Measurements from ENCODE around the gene GLB1L.
"Not testable (repeated sequence)": the region's sequence is repeated elsewhere in the genome, so short reads cannot be mapped to it uniquely, and the experiment has no call there.

GLB1L gene

DNA sequence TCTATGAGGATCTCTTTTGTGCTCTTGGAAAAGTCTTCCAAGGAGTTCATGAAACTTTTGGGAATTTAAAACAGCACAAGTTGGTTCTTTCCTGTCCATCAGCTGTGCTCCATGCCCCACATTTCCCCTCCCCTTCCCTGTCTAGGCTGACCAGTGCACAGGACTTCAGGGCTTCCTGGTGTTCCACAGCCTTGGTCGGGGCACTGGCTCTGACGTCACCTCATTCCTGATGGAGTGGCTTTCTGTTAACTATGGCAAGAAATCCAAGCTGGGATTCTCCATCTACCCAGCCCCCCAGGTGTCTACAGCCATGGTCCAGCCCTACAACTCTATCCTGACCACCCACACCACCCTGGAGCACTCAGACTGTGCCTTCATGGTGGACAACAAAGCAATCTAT is 25.8 kb upstream of the GLB1L start:
- no peak for ATAC-seq
- no peaks in the 10 kb centered on the region for H3K36me3 Mint-ChIP-seq
- peaks cover 31% of the 10 kb centered on the region for H3K4me1 Mint-ChIP-seq
- no peak overlapping the region for H3K27ac Mint-ChIP-seq
- H3K27me3 Mint-ChIP-seq: no peaks in the 10 kb centered on the region
- H3K9me3 Mint-ChIP-seq: no peaks in the 10 kb centered on the region
- H3K4me3 Mint-ChIP-seq: no peak overlapping the region

DNA sequence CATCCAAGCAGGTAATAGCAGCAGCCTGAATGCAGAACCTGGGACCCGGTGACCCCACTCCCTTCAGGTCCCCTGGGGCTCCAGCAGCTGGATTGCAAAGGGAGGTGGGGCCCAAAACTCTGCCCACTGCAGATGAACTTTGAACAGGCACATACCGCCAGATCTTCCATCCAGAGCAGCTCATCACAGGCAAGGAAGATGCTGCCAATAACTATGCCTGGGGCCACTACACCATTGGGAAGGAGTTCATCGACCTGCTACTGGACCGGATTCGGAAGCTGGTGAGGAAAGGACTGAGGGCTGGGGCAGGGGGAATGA is 24.8 kb upstream of the GLB1L start:
- Mint-ChIP-seq H3K4me1 (peaks cover 31% of the 10 kb centered on the region), H3K27me3 (no peaks in the 10 kb centered on the region), H3K4me3 (no peak overlapping the region), H3K9me3 (no peaks in the 10 kb centered on the region), H3K27ac (no peak overlapping the region), H3K36me3 (no peaks in the 10 kb centered on the region)
- no peak for ATAC-seq

- Mint-ChIP-seq H3K27ac (no peak overlapping the region), H3K27me3 (no peaks in the 10 kb centered on the region), H3K4me3 (no peak overlapping the region), H3K4me1 (peaks cover 26% of the 10 kb centered on the region), H3K36me3 (no peaks in the 10 kb centered on the region), H3K9me3 (no peaks in the 10 kb centered on the region)
- ATAC-seq: no peak
Measured at GRCh38 chr2:219269362-219270054, 24.3 kb upstream of the GLB1L start.

DNA sequence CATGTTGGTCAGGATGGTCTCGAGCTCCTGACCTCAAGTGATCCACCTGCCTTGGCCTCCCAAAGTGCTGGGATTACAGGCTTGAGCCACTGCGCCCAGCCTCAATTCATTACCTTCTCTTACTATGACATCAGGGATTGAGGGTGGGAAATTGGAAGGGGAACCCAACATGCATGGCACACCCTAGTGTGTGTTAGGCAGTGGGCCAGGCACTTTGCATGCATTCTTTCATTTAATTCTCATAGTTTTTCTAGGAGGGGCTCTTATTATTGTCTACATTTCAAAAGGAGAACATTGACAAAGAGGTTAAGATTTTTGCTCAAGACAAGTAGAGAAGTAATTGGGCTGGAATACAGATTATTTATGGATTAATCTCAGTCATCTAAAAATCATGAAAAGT is 23.1 kb upstream of the GLB1L start:
- ATAC-seq: no peak
- no peak overlapping the region for H3K4me3 Mint-ChIP-seq
- H3K9me3 Mint-ChIP-seq: no peaks in the 10 kb centered on the region
- peaks cover 16% of the 10 kb centered on the region for H3K4me1 Mint-ChIP-seq
- H3K36me3 Mint-ChIP-seq: no peaks in the 10 kb centered on the region
- no peak overlapping the region for H3K27ac Mint-ChIP-seq
- H3K27me3 Mint-ChIP-seq: no peaks in the 10 kb centered on the region

DNA sequence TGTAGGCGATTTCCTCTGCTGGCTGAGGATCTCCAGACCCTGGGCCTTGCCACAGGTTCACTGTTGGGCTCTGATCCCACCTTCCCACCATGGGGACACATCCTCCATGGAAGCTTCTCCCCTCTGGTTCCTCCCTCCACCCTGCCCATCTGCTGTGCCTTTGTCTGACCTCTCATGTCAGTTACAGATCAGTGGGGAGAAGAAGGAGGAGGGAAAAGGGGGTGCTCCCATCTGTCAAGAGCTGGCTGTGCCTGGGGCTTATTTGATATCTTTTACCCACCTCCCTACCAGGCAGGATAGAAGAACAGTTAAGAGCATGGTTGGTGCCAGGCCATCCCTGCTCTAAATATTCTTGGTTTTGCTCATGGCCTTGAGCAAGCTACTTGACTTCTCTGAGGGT is 21.6 kb upstream of the GLB1L start:
- ATAC-seq: peak; percentile 12
- peaks cover 16% of the 10 kb centered on the region for H3K4me1 Mint-ChIP-seq
- no peaks in the 10 kb centered on the region for H3K36me3 Mint-ChIP-seq
- H3K9me3 Mint-ChIP-seq: no peaks in the 10 kb centered on the region
- no peaks in the 10 kb centered on the region for H3K27me3 Mint-ChIP-seq
- H3K27ac Mint-ChIP-seq: no peak overlapping the region
- no peak overlapping the region for H3K4me3 Mint-ChIP-seq

DNA sequence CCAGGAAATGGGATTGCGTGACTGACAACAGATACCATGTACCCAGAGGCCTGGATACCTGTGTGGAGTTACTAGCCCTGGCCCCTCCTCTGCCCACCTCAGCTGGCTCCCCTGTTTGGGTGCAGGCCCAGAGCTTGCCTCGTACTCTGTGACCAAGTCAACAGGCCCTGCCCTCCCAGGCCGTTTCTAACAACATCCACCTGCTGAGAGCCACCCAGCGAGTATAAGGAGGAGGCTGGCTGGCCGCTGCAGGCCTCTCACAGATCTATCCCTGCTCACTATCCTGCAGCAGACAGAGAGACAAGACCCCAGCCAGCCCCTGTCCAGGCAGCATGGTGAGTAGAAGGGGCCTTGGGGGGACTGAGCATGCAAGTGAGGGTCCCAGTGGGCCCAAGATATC is 21.0 kb upstream of the GLB1L start:
- no peaks in the 10 kb centered on the region for H3K27me3 Mint-ChIP-seq
- H3K27ac Mint-ChIP-seq: no peak overlapping the region
- H3K4me1 Mint-ChIP-seq: peaks cover 9% of the 10 kb centered on the region
- H3K9me3 Mint-ChIP-seq: no peaks in the 10 kb centered on the region
- no peak for ATAC-seq
- no peak overlapping the region for H3K4me3 Mint-ChIP-seq
- no peaks in the 10 kb centered on the region for H3K36me3 Mint-ChIP-seq

DNA sequence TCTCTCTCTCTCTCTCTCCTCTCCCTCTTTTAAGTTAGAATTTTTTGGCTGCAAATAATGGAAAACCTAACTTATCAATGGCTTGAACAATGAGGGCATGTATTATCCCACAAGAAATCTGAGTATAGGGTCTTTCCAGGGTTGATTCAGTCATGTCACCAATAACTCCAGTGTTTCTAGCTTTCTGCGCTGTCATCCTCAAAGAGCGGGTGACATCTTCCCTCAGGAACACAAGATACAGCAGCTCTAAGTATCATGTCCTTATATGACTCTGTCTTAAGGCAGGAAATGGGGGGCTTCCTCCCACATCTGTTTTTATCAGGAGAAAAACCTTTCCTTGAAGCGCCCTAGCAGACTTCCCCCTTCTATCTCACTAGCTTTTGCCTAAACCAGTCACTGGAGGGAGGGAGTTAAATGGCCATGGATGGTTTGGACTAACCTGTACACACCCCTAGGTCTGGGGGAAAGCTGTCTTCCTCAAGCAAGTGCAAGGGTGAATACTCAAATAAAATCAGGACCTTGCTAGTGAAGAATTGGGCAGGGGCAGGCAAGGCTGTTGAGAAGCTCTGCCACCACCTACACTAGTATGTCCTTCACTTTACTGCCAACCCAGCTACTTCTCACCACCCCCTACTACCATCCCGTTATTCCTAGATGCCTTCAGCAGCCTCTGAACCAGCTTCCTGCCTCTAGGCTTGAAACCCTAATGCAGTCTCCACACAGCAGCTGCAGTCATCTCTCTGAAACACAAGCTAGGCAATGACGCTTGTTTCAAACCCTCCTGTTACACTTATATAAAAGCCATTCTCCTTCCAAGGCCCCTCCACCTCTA is 16.0 kb upstream of the GLB1L start:
- no peak overlapping the region for H3K4me3 Mint-ChIP-seq

DNA sequence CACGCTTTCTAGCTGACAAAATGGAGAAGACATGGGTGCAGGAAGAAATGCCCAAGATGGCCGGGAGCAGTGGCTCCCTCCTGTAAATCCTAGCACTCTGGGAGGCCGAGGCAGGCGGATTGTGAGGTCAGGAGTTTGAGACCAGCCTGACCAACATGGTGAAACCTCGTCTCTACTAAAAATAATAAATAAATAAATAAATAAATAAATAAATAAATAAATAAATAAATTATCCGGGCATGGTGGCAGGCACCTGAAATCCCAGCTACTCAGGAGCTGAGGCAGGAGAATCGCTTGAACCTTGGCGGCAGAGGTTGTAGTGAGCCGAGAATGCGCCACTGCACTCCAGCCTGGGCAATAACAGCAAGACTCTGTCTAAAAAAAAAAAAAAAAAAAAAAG is 13.7 kb upstream of the GLB1L start:
- not testable (repeated sequence) for H3K27me3 Mint-ChIP-seq, ATAC-seq, H3K4me1 Mint-ChIP-seq, H3K36me3 Mint-ChIP-seq, H3K4me3 Mint-ChIP-seq, H3K27ac Mint-ChIP-seq, H3K9me3 Mint-ChIP-seq

More for the DNA sequence above, 16.0 kb upstream of the GLB1L start:
- peaks cover 7% of the 10 kb centered on the region for H3K36me3 Mint-ChIP-seq
- no peaks in the 10 kb centered on the region for H3K27me3 Mint-ChIP-seq
- H3K9me3 Mint-ChIP-seq: no peaks in the 10 kb centered on the region
- H3K27ac Mint-ChIP-seq: no peak overlapping the region
- no peaks in the 10 kb centered on the region for H3K4me1 Mint-ChIP-seq
- no peak for ATAC-seq

GRCh38 chr2:219254590-219255201 is 9.5 kb upstream of the GLB1L start:
- Mint-ChIP-seq H3K27me3 (no peaks in the 10 kb centered on the region), H3K27ac (peak overlapping the region; percentile 91), H3K4me1 (peaks cover 35% of the 10 kb centered on the region), H3K4me3 (peak overlapping the region; percentile 77), H3K36me3 (peaks cover 40% of the 10 kb centered on the region), H3K9me3 (no peaks in the 10 kb centered on the region)
- peak; percentile 60 for ATAC-seq

DNA sequence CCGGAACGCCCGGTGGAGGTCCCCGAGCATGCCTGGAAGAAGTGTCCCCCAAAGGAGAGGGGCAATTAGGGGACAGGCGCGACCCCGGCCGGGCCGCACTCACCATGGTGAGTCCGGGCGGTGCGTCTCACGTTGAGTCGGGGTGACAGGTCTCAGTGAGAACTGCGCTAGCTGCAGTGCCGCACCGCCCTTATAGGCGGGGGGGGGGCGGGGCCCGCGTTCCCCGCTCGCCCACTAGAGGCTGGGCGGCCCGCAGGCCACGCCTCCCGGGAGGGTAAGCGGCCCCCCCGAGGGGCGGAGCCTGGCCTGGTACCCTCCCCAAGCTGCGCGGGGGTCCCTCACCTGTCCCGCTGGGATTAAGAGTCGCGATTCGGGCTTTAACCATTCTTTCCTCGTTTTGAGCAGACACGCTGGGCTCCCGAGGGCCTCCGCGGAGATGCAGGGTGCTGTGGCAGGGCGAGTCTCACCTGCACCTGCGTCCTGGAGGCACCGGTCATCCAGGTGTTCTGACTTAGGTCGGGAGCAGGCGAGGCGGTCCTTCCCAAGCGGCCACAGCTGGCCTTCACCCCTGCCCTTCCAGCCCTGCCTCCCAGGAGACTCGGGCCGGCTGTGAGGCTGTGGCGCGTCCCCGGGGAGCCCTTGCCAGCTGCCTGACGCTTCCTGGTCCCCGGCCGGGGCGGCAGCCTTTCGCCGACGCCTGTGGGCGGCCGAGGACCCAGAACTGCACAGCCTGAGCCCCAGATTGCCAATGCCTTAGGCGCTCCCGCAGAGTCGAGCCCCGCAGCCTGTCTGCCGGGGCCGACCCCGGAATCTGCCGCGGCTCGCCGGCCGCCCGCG is 8.7 kb upstream of the GLB1L start, which contains the start of gene TUBA4A:
Gene TUBA4A (minus strand): TSS at position 166 of the 837 bp plus-strand sequence. CDS start 60 bp downstream, at position 106.
- ATAC-seq: peak; percentile 87
- peak within 1 kb of the TSS; percentile 91 for H3K27ac Mint-ChIP-seq
- H3K4me3 Mint-ChIP-seq: peak within 1 kb of the TSS; percentile 77
- no peaks in the 10 kb centered on the region for H3K27me3 Mint-ChIP-seq
- H3K4me1 Mint-ChIP-seq: peaks cover 42% of the 10 kb centered on the region
- H3K36me3 Mint-ChIP-seq: peaks cover 42% of the 10 kb centered on the region
- no peaks in the 10 kb centered on the region for H3K9me3 Mint-ChIP-seq

DNA sequence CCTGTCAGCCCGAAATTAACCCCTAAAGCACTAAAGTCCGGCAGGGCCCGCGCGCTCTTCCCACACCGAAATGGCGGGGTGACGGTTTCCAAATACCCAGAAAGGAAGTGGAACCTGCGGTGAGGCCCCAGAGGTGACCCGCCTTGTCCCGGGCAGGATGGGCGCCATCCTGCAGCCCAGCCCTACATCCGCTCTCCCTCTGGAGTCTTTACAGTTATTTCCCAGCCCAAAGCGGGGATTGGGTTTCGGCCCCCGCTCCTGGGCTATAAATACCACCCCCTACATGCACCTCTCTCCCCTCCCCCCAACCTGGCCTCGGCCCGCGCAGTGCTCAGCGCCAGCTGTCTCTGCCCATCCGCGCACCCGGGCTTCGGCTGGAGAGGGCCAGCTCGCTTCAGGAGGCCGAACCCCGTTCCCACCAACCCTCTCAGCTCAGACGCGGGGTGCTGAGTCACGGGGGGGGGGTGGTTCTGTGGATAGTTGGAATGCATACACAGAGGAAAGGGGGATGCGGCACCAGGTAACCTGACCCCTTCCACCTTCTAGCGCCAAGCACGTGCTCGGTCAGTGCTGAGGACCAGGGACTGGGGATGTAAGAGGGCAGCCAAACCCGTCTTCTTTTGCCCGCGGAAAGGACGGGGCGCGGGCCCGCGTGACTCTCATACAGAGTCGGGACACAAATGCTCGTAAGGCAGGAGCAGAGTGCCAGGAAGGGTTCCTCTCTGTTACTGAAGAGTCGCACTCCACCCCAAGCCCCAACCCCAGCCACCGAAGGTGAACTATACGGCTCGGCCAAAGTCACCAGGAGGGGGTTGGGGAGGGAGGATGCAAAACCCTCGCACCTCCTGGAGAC is 7.9 kb upstream of the GLB1L start, which contains the start of gene TUBA4B:
Gene TUBA4B (plus strand): TSS at position 344 of the 853 bp plus-strand sequence. CDS start 165 bp downstream, at position 509.
- peak; percentile 40 for ATAC-seq
- peaks cover 51% of the 10 kb centered on the region for H3K4me1 Mint-ChIP-seq
- no peaks in the 10 kb centered on the region for H3K9me3 Mint-ChIP-seq
- H3K27me3 Mint-ChIP-seq: no peaks in the 10 kb centered on the region
- peaks cover 51% of the 10 kb centered on the region for H3K36me3 Mint-ChIP-seq
- peak within 1 kb of the TSS; percentile 91 for H3K27ac Mint-ChIP-seq
- H3K4me3 Mint-ChIP-seq: peak within 1 kb of the TSS; percentile 77

GRCh38 chr2:219252570-219252899 is 7.3 kb upstream of the GLB1L start:
- Mint-ChIP-seq H3K27ac (peak overlapping the region; percentile 91), H3K27me3 (no peaks in the 10 kb centered on the region), H3K9me3 (no peaks in the 10 kb centered on the region), H3K36me3 (peaks cover 54% of the 10 kb centered on the region), H3K4me3 (peak overlapping the region; percentile 77), H3K4me1 (peaks cover 57% of the 10 kb centered on the region)
- ATAC-seq: no peak

DNA sequence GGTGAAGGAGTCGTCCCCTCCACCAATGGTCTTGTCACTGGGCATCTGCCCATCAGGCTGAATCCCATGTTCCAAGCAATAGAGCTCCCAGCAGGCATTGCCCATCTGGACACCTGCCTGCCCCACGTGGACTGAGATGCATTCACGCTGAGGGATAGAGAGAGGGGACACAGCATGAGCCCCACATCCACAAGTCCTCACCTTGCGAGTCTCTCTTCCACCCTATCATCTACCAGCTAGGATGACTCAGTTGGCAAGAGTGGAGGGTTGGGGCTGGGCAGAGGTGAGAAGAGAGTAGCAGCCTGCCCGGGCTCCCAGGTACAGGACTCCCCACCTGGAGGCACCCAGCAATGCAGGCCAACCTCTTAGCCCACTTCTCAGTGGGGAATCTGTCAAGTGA is 6.8 kb upstream of the GLB1L start:
- no peaks in the 10 kb centered on the region for H3K9me3 Mint-ChIP-seq
- H3K4me1 Mint-ChIP-seq: peaks cover 61% of the 10 kb centered on the region
- H3K4me3 Mint-ChIP-seq: peak overlapping the region; percentile 77
- ATAC-seq: no peak
- no peaks in the 10 kb centered on the region for H3K27me3 Mint-ChIP-seq
- H3K36me3 Mint-ChIP-seq: peaks cover 54% of the 10 kb centered on the region
- H3K27ac Mint-ChIP-seq: peak overlapping the region; percentile 91

GRCh38 chr2:219251656-219252055 is 6.4 kb upstream of the GLB1L start:
- Mint-ChIP-seq H3K27ac (peak overlapping the region; percentile 91), H3K27me3 (no peaks in the 10 kb centered on the region), H3K4me3 (peak overlapping the region; percentile 77), H3K9me3 (no peaks in the 10 kb centered on the region), H3K4me1 (peaks cover 66% of the 10 kb centered on the region), H3K36me3 (peaks cover 54% of the 10 kb centered on the region)
- ATAC-seq: no peak
